Activated CD8-positive, alpha-beta memory T cell treated with anti-CD3 and anti-CD28 coated beads, Interleukin-2, amount 10 ng/mL, durations not matched to agents 7 days and 5 days (primary cell): ENCODE data around the gene AICDA. TPM values are rescaled to one million over a fixed set of nuclear protein-coding genes. Genes with fewer than 3 reads are reported as not detected.
A peak's percentile ranks its signal among the peaks of the same experiment; 100 is the strongest.

Source experiments
- ATAC-seq: fragments of 150-1000 bp; cut with Tn5 transposase; one replicate; pipeline ENCODE4 v1.10.0; 2021; ENCODE audit warnings: moderate library complexity
- CTCF ChIA-PET: fragments of 350-600 bp; sonication (Branson Sonifier 250); formaldehyde crosslinking; loops from one replicate; lab custom pipeline; 2021; ENCODE audit warnings: antibody characterized with exemption; lab: Charles Lee
- DNase-seq: peaks from one replicate; pipeline ENCODE4 v3.0.0-alpha.2; 2020
- H3K27ac Mint-ChIP-seq: one replicate; pipeline ENCODE4 v1.8.0; 2021; ENCODE audit warnings: mild to moderate bottlenecking, mixed read lengths
- H3K27me3 Mint-ChIP-seq: one replicate; pipeline ENCODE4 v1.8.0; 2021; ENCODE audit warnings: mixed read lengths
- H3K36me3 Mint-ChIP-seq: one replicate; pipeline ENCODE4 v1.8.0; 2021; ENCODE audit warnings: mild to moderate bottlenecking, mixed read lengths
- H3K4me1 Mint-ChIP-seq: one replicate; pipeline ENCODE4 v1.8.0; 2021; ENCODE audit warnings: mixed read lengths
- H3K4me3 Mint-ChIP-seq: one replicate; pipeline ENCODE4 v1.8.0; 2021; ENCODE audit warnings: mild to moderate bottlenecking, moderate library complexity, mixed read lengths
- H3K9me3 Mint-ChIP-seq: one replicate; pipeline ENCODE4 v1.8.0; 2022; ENCODE audit warnings: low read depth, mixed read lengths
- total RNA-seq, 2 experiments: library from RNA; stranded (reverse); gene quantifications; one replicate each; pipeline ENCODE4 v1.2.3, GENCODE V29; 2021

The AICDA gene
- not detected for total RNA-seq

- no peak for ATAC-seq
- Mint-ChIP-seq H3K27me3 (peaks cover 10% of the 10 kb centered on the region), H3K9me3 (no peaks in the 10 kb centered on the region), H3K4me3 (no peak within 1 kb of the TSS), H3K4me1 (peaks cover 7% of the 10 kb centered on the region), H3K36me3 (no peaks in the 10 kb centered on the region), H3K27ac (no peak within 1 kb of the TSS)
- DNase-seq = no peak
- CTCF ChIA-PET = interaction anchor here (0.6 to 6.4 kb wide), 2 partner anchors 52 to 68 kb away, joined by 4 to 38 read pairs; no protein-coding TSS in a partner anchor
These were observed at the start of gene AICDA for GRCh38 chr12:8612629-8613028. Gene AICDA (minus strand): TSS chr12:8612859. CDS start chr12:8612767, 92 bp downstream.

- no peak overlapping the region for H3K4me3 Mint-ChIP-seq
- CTCF ChIA-PET = interaction anchor here (1.1 kb wide), 1 partner anchor 288 kb away, joined by 3 read pairs; the partner anchor contains the start of gene M6PR
- no peaks in the 10 kb centered on the region for H3K4me1 Mint-ChIP-seq
- peaks cover 12% of the 10 kb centered on the region for H3K27me3 Mint-ChIP-seq
- no peaks in the 10 kb centered on the region for H3K36me3 Mint-ChIP-seq
- no peak overlapping the region for H3K27ac Mint-ChIP-seq
- H3K9me3 Mint-ChIP-seq = no peaks in the 10 kb centered on the region
- ATAC-seq (no peak), DNase-seq (no peak)
These were observed 49.1 kb upstream of the AICDA start for GRCh38 chr12:8661751-8662150.

- no peaks in the 10 kb centered on the region for H3K4me1 Mint-ChIP-seq
- DNase-seq (no peak), ATAC-seq (no peak)
- CTCF ChIA-PET = interaction anchor here (1.0 to 1.1 kb wide), 2 partner anchors 289 to 388 kb away, joined by 3 to 4 read pairs; partner anchors contain the start of gene M6PR
- no peaks in the 10 kb centered on the region for H3K9me3 Mint-ChIP-seq
- H3K36me3 Mint-ChIP-seq = no peaks in the 10 kb centered on the region
- H3K27me3 Mint-ChIP-seq = peaks cover 12% of the 10 kb centered on the region
- H3K4me3 Mint-ChIP-seq = no peak overlapping the region
- H3K27ac Mint-ChIP-seq = no peak overlapping the region
These were observed 48.4 kb upstream of the AICDA start for GRCh38 chr12:8661016-8661415.

- H3K36me3 Mint-ChIP-seq = no peaks in the 10 kb centered on the region
- CTCF ChIA-PET = interaction anchor here (0.7 to 3.0 kb wide), 6 partner anchors 114 to 406 kb away, joined by 3 to 18 read pairs (median 6); partner anchors contain the start of gene M6PR
- H3K27ac Mint-ChIP-seq = no peak overlapping the region
These were observed 45.7 kb upstream of the AICDA start for GRCh38 chr12:8658346-8658745.

GRCh38 chr12:8655421-8655820 lies 42.8 kb upstream of the AICDA start:
- H3K27me3 Mint-ChIP-seq = peaks cover 58% of the 10 kb centered on the region
- no peak for DNase-seq
- no peak overlapping the region for H3K27ac Mint-ChIP-seq
- no peaks in the 10 kb centered on the region for H3K9me3 Mint-ChIP-seq
- CTCF ChIA-PET = interaction anchor here (0.9 kb wide), 1 partner anchor 416 kb away, joined by 3 read pairs; no protein-coding TSS in a partner anchor
- no peaks in the 10 kb centered on the region for H3K36me3 Mint-ChIP-seq
- ATAC-seq = no peak
- no peaks in the 10 kb centered on the region for H3K4me1 Mint-ChIP-seq
- H3K4me3 Mint-ChIP-seq = no peak overlapping the region

More at GRCh38 chr12:8658346-8658745, 45.7 kb upstream of the AICDA start:
- Mint-ChIP-seq H3K9me3 (no peaks in the 10 kb centered on the region), H3K27me3 (peaks cover 34% of the 10 kb centered on the region), H3K4me1 (no peaks in the 10 kb centered on the region), H3K4me3 (no peak overlapping the region)
- no peak for ATAC-seq
- no peak for DNase-seq

GRCh38 chr12:8648576-8649205 lies 36.0 kb upstream of the AICDA start:
- CTCF ChIA-PET = interaction anchor here (1.0 to 2.4 kb wide), 4 partner anchors 9 to 242 kb away, joined by 3 to 10 read pairs (median 5); no protein-coding TSS in a partner anchor

GRCh38 chr12:8647968-8648367 lies 35.3 kb upstream of the AICDA start:
- no peak overlapping the region for H3K4me3 Mint-ChIP-seq
- CTCF ChIA-PET = interaction anchor here (1.0 to 2.4 kb wide), 4 partner anchors 9 to 242 kb away, joined by 3 to 10 read pairs (median 5); no protein-coding TSS in a partner anchor
- H3K36me3 Mint-ChIP-seq = no peaks in the 10 kb centered on the region
- peaks cover 83% of the 10 kb centered on the region for H3K27me3 Mint-ChIP-seq
- peaks cover 42% of the 10 kb centered on the region for H3K4me1 Mint-ChIP-seq
- H3K27ac Mint-ChIP-seq = no peak overlapping the region
- no peak for DNase-seq
- H3K9me3 Mint-ChIP-seq = no peaks in the 10 kb centered on the region
- no peak for ATAC-seq

More at GRCh38 chr12:8648576-8649205, 36.0 kb upstream of the AICDA start:
- H3K27me3 Mint-ChIP-seq = peaks cover 84% of the 10 kb centered on the region
- DNase-seq (peak; percentile 91), ATAC-seq (peak; percentile 82)
- no peaks in the 10 kb centered on the region for H3K9me3 Mint-ChIP-seq
- H3K36me3 Mint-ChIP-seq = no peaks in the 10 kb centered on the region
- H3K4me1 Mint-ChIP-seq = peaks cover 41% of the 10 kb centered on the region
- no peak overlapping the region for H3K4me3 Mint-ChIP-seq
- peak overlapping the region; percentile 48 for H3K27ac Mint-ChIP-seq

GRCh38 chr12:8644345-8645248 lies 31.9 kb upstream of the AICDA start:
- H3K4me3 Mint-ChIP-seq = peak overlapping the region; percentile 31
- CTCF ChIA-PET = interaction anchor here (1.0 to 1.1 kb wide), 2 partner anchors 13 to 152 kb away, joined by 3 read pairs; no protein-coding TSS in a partner anchor
- no peaks in the 10 kb centered on the region for H3K36me3 Mint-ChIP-seq
- ATAC-seq = peak; percentile 77
- peak overlapping the region; percentile 70 for H3K27ac Mint-ChIP-seq
- peaks cover 82% of the 10 kb centered on the region for H3K27me3 Mint-ChIP-seq
- H3K9me3 Mint-ChIP-seq = no peaks in the 10 kb centered on the region
- peaks cover 42% of the 10 kb centered on the region for H3K4me1 Mint-ChIP-seq
- DNase-seq = peak; percentile 83

GRCh38 chr12:8642775-8643174 lies 30.1 kb upstream of the AICDA start:
- H3K9me3 Mint-ChIP-seq = no peaks in the 10 kb centered on the region
- peaks cover 80% of the 10 kb centered on the region for H3K27me3 Mint-ChIP-seq

GRCh38 chr12:8639936-8640335 lies 27.3 kb upstream of the AICDA start:
- Mint-ChIP-seq H3K4me1 (peaks cover 14% of the 10 kb centered on the region), H3K9me3 (no peaks in the 10 kb centered on the region), H3K4me3 (no peak overlapping the region), H3K27me3 (peaks cover 80% of the 10 kb centered on the region), H3K27ac (no peak overlapping the region), H3K36me3 (no peaks in the 10 kb centered on the region)
- no peak for DNase-seq
- no peak for ATAC-seq
- CTCF ChIA-PET = interaction anchor here (1.2 kb wide), 1 partner anchor 17 kb away, joined by 3 read pairs; no protein-coding TSS in a partner anchor

More at GRCh38 chr12:8642775-8643174, 30.1 kb upstream of the AICDA start:
- ATAC-seq = no peak
- CTCF ChIA-PET = interaction anchor here (0.7 to 1.6 kb wide), 3 partner anchors 10 to 14 kb away, joined by 3 to 4 read pairs (median 4); no protein-coding TSS in a partner anchor
- Mint-ChIP-seq H3K27ac (no peak overlapping the region), H3K36me3 (no peaks in the 10 kb centered on the region), H3K4me3 (no peak overlapping the region), H3K4me1 (peaks cover 25% of the 10 kb centered on the region)
- DNase-seq = no peak

- Mint-ChIP-seq H3K4me1 (peaks cover 4% of the 10 kb centered on the region), H3K4me3 (no peak overlapping the region), H3K9me3 (no peaks in the 10 kb centered on the region), H3K27me3 (peaks cover 78% of the 10 kb centered on the region), H3K27ac (no peak overlapping the region), H3K36me3 (no peaks in the 10 kb centered on the region)
- ATAC-seq = no peak
- DNase-seq = no peak
- CTCF ChIA-PET = no interaction called here
These were observed 26.3 kb upstream of the AICDA start for GRCh38 chr12:8638951-8639350.

GRCh38 chr12:8637666-8638065 lies 25.0 kb upstream of the AICDA start:
- CTCF ChIA-PET = no interaction called here
- Mint-ChIP-seq H3K36me3 (no peaks in the 10 kb centered on the region), H3K9me3 (no peaks in the 10 kb centered on the region), H3K4me3 (no peak overlapping the region), H3K27me3 (peaks cover 75% of the 10 kb centered on the region), H3K27ac (no peak overlapping the region), H3K4me1 (no peaks in the 10 kb centered on the region)
- ATAC-seq (no peak), DNase-seq (no peak)

- no peaks in the 10 kb centered on the region for H3K9me3 Mint-ChIP-seq
- no peak for DNase-seq
- H3K4me3 Mint-ChIP-seq = no peak overlapping the region
- ATAC-seq = no peak
- H3K27ac Mint-ChIP-seq = no peak overlapping the region
- CTCF ChIA-PET = no interaction called here
- H3K36me3 Mint-ChIP-seq = no peaks in the 10 kb centered on the region
- H3K27me3 Mint-ChIP-seq = peaks cover 77% of the 10 kb centered on the region
- no peaks in the 10 kb centered on the region for H3K4me1 Mint-ChIP-seq
These were observed 24.6 kb upstream of the AICDA start for GRCh38 chr12:8637244-8637643.
